HUES64 (cell line): Measurements from ENCODE around the gene GFOD1.

ENCODE experiments used
- H3K27ac ChIP-seq: 2 replicates; pipeline ENCODE4 v1.7.0; 2013; ENCODE audit warnings: low read depth, low read length, inconsistent platforms
- H3K27me3 ChIP-seq: 2 replicates; pipeline ENCODE4 v1.6.1; 2013; ENCODE audit warnings: mild to moderate bottlenecking, low read length; ENCODE audit not compliant: insufficient read depth
- H3K36me3 ChIP-seq: 2 replicates; pipeline ENCODE4 v1.6.1; 2013; ENCODE audit warnings: mild to moderate bottlenecking, low read length; ENCODE audit not compliant: insufficient read depth
- H3K4me1 ChIP-seq: 2 replicates; pipeline ENCODE4 v1.6.1; 2013; ENCODE audit warnings: mild to moderate bottlenecking, low read length, moderate library complexity; ENCODE audit not compliant: insufficient read depth
- H3K4me3 ChIP-seq: 2 replicates; pipeline ENCODE4 v1.5.1; 2013; ENCODE audit warnings: mild to moderate bottlenecking, low read length, moderate library complexity
- H3K9ac ChIP-seq: 2 replicates; pipeline ENCODE4 v1.6.1; 2013; ENCODE audit warnings: mild to moderate bottlenecking, low read depth, low read length
- H3K9me3 ChIP-seq: 2 replicates; pipeline ENCODE4 v1.6.1; 2013; ENCODE audit warnings: low read depth, low read length; ENCODE audit not compliant: insufficient read depth
- WGBS: fragments of 150-250, 120-280 bp; methylation state at CpG from one replicate; pipeline ENCODE4 v1.1.7; 2013; ENCODE audit warnings: missing lambda C conversion rate; 5-methylcytosine and 5-hydroxymethylcytosine counted together

The GFOD1 gene

GRCh38 chr6:13407368-13407708 is 80.1 kb downstream of the GFOD1 start:
- Histone ChIP-seq H3K27me3 (no peaks in the 10 kb centered on the region), H3K9me3 (no peaks in the 10 kb centered on the region), H3K36me3 (no peaks in the 10 kb centered on the region), H3K4me3 (no peak overlapping the region), H3K27ac (no peak overlapping the region), H3K9ac (no peak overlapping the region), H3K4me1 (peaks cover 7% of the 10 kb centered on the region; the same call in 1 of the 2 replicates)
- 93% methylated on average over 3 of the region's 3 CpGs for WGBS

GRCh38 chr6:13406781-13407180 is 80.6 kb downstream of the GFOD1 start:
- no peak overlapping the region for H3K27ac ChIP-seq

DNA sequence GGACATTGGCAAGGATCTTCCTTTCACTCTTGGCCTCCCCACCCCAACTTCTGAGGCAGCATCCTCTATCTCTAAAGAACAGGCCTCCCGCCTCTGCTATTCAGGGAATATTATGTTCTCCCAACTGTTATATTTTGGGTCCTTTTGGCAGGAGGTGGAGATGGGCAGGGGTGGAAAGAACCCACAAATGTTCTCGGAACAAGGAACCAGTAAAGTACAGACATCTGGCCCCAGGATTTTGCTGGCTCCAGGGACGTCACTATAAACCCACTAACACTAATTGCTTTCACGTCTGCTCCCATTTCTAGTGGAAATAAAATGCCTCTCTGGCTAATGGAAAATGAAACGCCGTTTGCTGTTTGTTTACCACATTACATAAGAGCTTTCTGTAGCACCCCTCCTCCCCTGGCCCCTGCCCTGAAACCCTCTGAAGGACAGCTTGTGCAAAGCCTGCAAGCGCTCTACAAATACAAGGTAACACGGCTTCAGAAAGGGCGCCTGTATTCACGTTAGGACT is 81.4 kb downstream of the GFOD1 start:
- no peaks in the 10 kb centered on the region for H3K9me3 ChIP-seq
- no peaks in the 10 kb centered on the region for H3K27me3 ChIP-seq
- peaks cover 6% of the 10 kb centered on the region; the same call in 1 of the 2 replicates for H3K4me1 ChIP-seq
- H3K27ac ChIP-seq: no peak overlapping the region
- WGBS: 95% methylated on average over 10 of the region's 10 CpGs
- H3K4me3 ChIP-seq: no peak overlapping the region
- H3K36me3 ChIP-seq: no peaks in the 10 kb centered on the region
- no peak overlapping the region for H3K9ac ChIP-seq

More at GRCh38 chr6:13406781-13407180, 80.6 kb downstream of the GFOD1 start:
- Histone ChIP-seq H3K4me1 (peaks cover 7% of the 10 kb centered on the region; the same call in 1 of the 2 replicates), H3K36me3 (no peaks in the 10 kb centered on the region), H3K27me3 (no peaks in the 10 kb centered on the region), H3K9me3 (no peaks in the 10 kb centered on the region), H3K9ac (no peak overlapping the region), H3K4me3 (no peak overlapping the region)
- WGBS: 96% methylated on average over 1 of the region's 1 CpG

DNA sequence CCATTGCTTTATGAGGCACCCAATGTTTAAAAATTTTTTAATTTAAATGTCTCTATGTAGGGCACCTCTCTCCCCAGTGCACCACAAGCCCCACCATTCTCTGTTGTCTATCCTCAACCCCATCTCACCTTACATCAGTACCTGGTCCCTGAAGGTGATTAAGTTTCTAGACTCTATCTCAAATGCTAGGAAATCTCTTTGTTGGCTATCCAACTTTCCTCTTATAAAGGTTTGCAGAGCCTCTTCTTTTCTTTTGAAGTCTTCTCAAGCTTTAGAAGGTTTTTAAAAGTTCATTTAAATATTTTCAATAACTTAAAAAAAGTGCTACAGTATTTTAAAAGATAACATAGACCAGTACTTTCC is 82.5 kb downstream of the GFOD1 start:
- Histone ChIP-seq H3K27me3 (no peaks in the 10 kb centered on the region), H3K9me3 (no peaks in the 10 kb centered on the region), H3K27ac (no peak overlapping the region), H3K9ac (no peak overlapping the region), H3K4me3 (no peak overlapping the region), H3K36me3 (no peaks in the 10 kb centered on the region), H3K4me1 (no peaks in the 10 kb centered on the region; the same call in 1 of the 2 replicates)

- Histone ChIP-seq H3K9me3 (no peaks in the 10 kb centered on the region), H3K27ac (no peak overlapping the region), H3K4me3 (no peak overlapping the region), H3K36me3 (no peaks in the 10 kb centered on the region), H3K9ac (no peak overlapping the region), H3K27me3 (no peaks in the 10 kb centered on the region), H3K4me1 (peaks cover 4% of the 10 kb centered on the region; the same call in 1 of the 2 replicates)
- 92% methylated on average over 5 of the region's 5 CpGs for WGBS
Observed at GRCh38 chr6:13404228-13404891, 83.0 kb downstream of the GFOD1 start.

GRCh38 chr6:13402711-13403110 is 84.7 kb downstream of the GFOD1 start:
- Histone ChIP-seq H3K4me1 (peaks cover 17% of the 10 kb centered on the region), H3K27me3 (no peaks in the 10 kb centered on the region), H3K4me3 (no peak overlapping the region), H3K9ac (no peak overlapping the region), H3K9me3 (no peaks in the 10 kb centered on the region), H3K36me3 (no peaks in the 10 kb centered on the region), H3K27ac (no peak overlapping the region)
- 93% methylated on average over 3 of the region's 3 CpGs for WGBS

DNA sequence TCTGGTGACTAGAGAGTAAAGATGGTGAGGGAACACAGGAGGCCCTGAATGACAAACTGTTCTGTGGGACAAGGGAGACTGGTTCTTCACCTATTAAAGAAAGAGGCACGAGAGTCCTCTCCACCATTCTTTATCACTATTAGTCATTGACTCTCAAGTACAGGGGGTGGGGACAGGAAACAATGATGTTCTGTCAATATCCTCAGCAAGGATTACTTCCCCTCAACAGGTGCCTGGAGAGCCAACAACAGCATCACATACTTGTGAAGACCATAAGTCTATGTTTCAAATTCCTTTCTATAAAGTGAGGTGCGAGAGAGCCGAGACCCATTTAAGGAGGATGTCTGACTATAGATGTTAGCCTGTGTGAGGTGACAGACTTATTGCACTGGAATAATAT is 86.6 kb downstream of the GFOD1 start:
- Histone ChIP-seq H3K4me1 (peaks cover 17% of the 10 kb centered on the region), H3K36me3 (no peaks in the 10 kb centered on the region), H3K27me3 (no peaks in the 10 kb centered on the region), H3K9me3 (no peaks in the 10 kb centered on the region), H3K4me3 (no peak overlapping the region), H3K27ac (no peak overlapping the region), H3K9ac (no peak overlapping the region)
- 92% methylated on average over 2 of the region's 3 CpGs for WGBS

DNA sequence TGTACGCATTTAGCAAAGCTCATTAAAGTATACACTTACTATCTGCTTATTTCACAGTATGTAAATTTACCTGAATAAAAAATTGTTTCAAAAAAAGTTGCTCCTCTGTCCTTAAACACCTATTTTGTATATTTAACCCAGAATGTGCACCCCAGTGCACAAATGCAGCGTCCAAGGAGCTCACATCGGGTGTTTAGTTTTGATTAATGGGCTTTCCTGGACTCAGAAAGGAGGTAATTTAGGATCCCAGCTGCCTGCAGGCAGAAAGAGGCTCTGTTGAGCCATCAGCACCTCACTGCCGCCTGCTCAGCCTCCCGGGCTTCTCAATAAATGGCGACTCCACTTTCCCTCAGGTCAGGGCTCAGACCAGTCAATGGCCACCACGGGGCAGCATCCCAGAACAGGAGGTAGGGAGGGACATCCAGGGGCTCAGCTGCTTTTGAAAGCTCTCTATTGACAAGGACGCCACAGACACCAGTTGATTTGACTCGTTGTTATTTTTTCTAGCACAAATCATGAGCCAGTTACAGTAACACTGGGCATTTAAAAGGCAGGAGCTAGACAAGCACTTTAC is 88.9 kb downstream of the GFOD1 start:
- Histone ChIP-seq H3K27ac (no peak overlapping the region), H3K27me3 (no peaks in the 10 kb centered on the region), H3K4me1 (peaks cover 17% of the 10 kb centered on the region), H3K36me3 (no peaks in the 10 kb centered on the region), H3K9ac (no peak overlapping the region), H3K4me3 (no peak overlapping the region), H3K9me3 (no peaks in the 10 kb centered on the region)
- 52% methylated on average over 8 of the region's 9 CpGs for WGBS

- Histone ChIP-seq H3K9ac (no peak overlapping the region), H3K4me3 (no peak overlapping the region), H3K27me3 (no peaks in the 10 kb centered on the region), H3K4me1 (peaks cover 17% of the 10 kb centered on the region), H3K36me3 (no peaks in the 10 kb centered on the region), H3K9me3 (no peaks in the 10 kb centered on the region), H3K27ac (no peak overlapping the region)
- WGBS: 86% methylated on average over 5 of the region's 6 CpGs
Observed at GRCh38 chr6:13398069-13398381, 89.4 kb downstream of the GFOD1 start.

- Histone ChIP-seq H3K9me3 (no peaks in the 10 kb centered on the region), H3K27ac (no peak overlapping the region), H3K27me3 (no peaks in the 10 kb centered on the region), H3K4me3 (no peak overlapping the region), H3K4me1 (peaks cover 18% of the 10 kb centered on the region), H3K36me3 (no peaks in the 10 kb centered on the region), H3K9ac (no peak overlapping the region)
- WGBS: 82% methylated on average over 8 of the region's 9 CpGs
Observed at GRCh38 chr6:13397359-13398068, 89.9 kb downstream of the GFOD1 start.

- peaks cover 21% of the 10 kb centered on the region for H3K4me1 ChIP-seq
- no peaks in the 10 kb centered on the region for H3K9me3 ChIP-seq
- H3K9ac ChIP-seq: no peak overlapping the region
- WGBS: 95% methylated on average over 3 of the region's 3 CpGs
- H3K4me3 ChIP-seq: no peak overlapping the region
- no peaks in the 10 kb centered on the region for H3K36me3 ChIP-seq
- H3K27ac ChIP-seq: no peak overlapping the region
- H3K27me3 ChIP-seq: no peaks in the 10 kb centered on the region
Observed at GRCh38 chr6:13396241-13396792, 91.1 kb downstream of the GFOD1 start.
